NCI-H2196 (cell line): ENCODE results near the gene LSM14B.

ENCODE experiments used
- DNase-seq: peaks from one replicate; lab custom pipeline; 2025; ENCODE audit not compliant: unreplicated experiment; lab: John Stamatoyannopoulos, UW

LSM14B gene

DNA sequence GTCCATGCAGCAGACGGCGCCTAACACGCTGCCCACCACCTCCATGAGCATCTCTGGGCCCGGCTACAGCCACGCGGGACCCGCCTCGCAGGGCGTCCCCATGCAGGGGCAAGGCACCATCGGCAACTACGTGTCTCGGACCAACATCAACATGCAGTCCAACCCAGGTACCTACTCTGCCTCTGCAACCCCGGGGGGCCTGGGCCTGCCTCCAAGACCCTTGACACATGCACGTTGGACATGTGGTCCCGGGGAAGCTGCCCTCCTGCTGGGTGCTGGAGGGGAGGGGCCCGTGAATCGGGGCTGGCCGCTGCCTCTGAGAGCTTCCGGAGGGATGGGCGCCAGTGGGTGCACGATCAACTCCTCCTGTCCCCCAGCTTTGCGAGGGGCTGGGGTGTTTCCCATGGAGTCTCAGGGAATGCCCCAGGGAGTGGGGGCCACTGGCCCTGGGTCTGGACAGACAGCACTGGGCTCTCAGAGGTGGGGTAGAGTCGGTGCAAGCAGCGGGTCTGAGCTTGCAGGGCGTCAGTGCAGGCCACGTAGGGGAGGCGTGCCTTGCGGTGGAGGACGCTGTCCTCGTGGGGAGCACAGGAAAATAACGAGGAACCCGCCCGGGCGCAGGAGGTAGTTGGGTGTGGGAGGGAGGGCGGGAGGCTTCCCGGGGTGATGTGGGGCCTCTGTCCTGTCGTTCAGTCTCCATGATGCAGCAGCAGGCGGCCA lies 40.6 kb downstream of the LSM14B start:
- no peak for DNase-seq

DNA sequence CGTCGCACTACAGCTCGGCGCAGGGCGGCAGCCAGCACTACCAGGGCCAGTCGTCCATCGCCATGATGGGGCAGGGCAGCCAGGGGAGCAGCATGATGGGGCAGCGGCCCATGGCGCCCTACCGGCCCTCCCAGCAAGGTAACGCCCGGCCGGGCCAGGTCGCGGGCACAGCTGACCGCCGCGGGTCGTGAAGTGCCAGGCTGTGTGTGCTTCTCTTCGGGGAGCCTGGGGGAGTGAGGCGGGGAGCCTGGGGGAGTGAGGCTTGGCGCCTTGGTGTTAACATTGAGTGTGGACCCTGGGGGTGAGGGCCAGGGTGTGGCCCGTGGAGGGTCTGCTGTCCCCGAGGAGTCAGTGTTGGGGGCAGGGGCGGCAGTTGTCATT lies 41.2 kb downstream of the LSM14B start:
- no peak for DNase-seq

GRCh38 chr20:62163986-62164762 lies 41.9 kb downstream of the LSM14B start:
- DNase-seq: no peak

- no peak for DNase-seq
Measured at GRCh38 chr20:62164879-62165761, 42.8 kb downstream of the LSM14B start.

GRCh38 chr20:62165762-62166399 lies 43.6 kb downstream of the LSM14B start:
- DNase-seq: no peak

- DNase-seq: no peak
Measured at GRCh38 chr20:62167474-62167873, 45.2 kb downstream of the LSM14B start.

GRCh38 chr20:62168061-62168460 lies 45.8 kb downstream of the LSM14B start:
- no peak for DNase-seq

- DNase-seq: no peak
Measured at GRCh38 chr20:62168890-62169435, 46.7 kb downstream of the LSM14B start.

GRCh38 chr20:62170536-62170935 lies 48.3 kb downstream of the LSM14B start:
- no peak for DNase-seq

DNA sequence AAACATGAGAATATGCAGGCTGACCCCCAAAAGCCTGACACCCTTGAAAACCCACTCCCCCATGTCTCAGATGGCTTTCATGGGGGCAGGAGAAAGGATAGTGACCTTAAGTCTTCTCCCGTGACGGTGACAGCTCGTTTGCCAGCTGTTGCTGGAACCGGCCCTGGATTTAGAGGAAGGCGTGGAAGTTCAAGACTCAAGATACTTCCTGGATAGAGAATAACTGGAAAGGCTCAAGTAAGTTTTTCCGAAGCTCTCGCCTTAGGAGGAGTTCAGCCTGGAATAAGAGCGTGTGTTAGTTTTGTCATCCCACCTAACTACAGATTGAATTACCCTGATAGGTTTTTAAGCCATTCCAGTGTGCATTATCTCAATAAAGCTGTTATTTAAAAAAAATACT lies 49.0 kb downstream of the LSM14B start:
- DNase-seq: no peak

GRCh38 chr20:62172666-62173065 lies 50.4 kb downstream of the LSM14B start:
- DNase-seq: no peak

DNA sequence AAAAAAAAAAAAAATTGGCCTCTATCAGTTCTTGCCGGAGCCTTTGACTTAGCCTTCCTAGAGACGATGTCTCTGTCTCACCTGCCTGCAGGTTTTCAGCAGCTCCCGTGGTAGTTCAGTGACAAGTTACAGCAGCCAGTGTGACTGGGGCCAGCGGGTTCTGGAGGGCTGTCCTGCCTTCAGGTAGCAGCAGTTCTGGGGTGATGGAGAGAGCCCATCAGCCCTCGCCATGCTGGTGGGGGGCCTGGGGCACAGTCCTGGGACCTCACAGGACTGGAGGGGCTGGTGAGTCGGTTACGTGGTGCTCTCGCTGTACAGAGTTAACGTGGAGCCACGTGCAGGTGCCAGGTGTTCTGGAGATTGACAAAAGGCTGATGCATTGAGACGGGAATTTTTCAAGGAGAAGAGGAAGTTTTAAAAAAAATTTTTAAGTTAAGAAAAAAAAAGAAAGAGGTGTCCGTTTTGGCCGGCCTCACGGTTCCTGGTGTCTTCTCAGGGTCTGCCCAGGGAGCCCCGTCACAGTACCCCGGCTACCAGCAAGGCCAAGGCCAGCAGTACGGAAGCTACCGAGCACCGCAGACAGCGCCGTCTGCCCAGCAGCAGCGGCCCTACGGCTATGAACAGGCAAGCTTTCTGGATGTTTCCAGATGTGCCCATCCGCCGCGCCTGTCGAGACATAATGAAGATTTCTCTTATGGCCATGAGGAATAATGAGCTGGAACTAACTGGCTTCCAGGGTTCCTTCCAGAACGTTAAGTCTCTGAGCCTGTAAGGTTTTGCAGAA lies 51.9 kb downstream of the LSM14B start:
- DNase-seq: no peak

GRCh38 chr20:62174870-62175624 lies 52.8 kb downstream of the LSM14B start:
- DNase-seq: no peak

- no peak for DNase-seq
Measured at GRCh38 chr20:62175711-62176110, 53.4 kb downstream of the LSM14B start.

DNA sequence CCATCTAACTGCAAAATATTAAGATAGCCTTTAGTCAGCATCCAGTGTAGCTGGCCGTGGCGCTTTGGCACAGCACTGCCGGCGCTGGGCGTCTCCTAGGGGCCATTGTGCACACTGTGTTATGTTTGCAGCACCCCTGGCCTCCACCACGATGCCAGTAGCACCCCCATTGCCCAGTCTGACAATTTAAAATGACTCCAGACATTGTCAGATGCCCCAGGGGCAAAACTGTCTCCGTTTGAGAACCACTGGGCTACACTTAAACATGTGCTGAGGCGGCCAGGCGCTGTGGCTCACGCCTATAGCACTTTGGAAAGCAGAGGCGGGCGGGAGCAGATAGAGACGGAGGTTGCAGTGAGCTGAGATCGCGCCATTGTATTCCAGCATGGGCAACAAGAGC lies 54.6 kb downstream of the LSM14B start:
- DNase-seq: no peak

- DNase-seq: no peak
Measured at GRCh38 chr20:62177307-62177706, 55.0 kb downstream of the LSM14B start.

GRCh38 chr20:62178316-62179161 lies 56.3 kb downstream of the LSM14B start:
- no peak for DNase-seq

- DNase-seq: no peak
Measured at GRCh38 chr20:62179162-62179504, 56.9 kb downstream of the LSM14B start.

- DNase-seq: no peak
Measured at GRCh38 chr20:62181808-62182207, 59.5 kb downstream of the LSM14B start.
